Stimulated activated CD8-positive, alpha-beta memory T cell treated with anti-CD3 and anti-CD28 coated beads, Interleukin-12 subunit alpha, Interleukin-12 subunit beta, amount 100 ng/mL, for 24 hours (primary cell): ENCODE data around the gene MECR.

Experiments
- DNase-seq: peaks from one replicate; pipeline ENCODE4 v3.0.0-alpha.2; 2020; ENCODE audit errors: extremely low read depth

The MECR gene

DNA sequence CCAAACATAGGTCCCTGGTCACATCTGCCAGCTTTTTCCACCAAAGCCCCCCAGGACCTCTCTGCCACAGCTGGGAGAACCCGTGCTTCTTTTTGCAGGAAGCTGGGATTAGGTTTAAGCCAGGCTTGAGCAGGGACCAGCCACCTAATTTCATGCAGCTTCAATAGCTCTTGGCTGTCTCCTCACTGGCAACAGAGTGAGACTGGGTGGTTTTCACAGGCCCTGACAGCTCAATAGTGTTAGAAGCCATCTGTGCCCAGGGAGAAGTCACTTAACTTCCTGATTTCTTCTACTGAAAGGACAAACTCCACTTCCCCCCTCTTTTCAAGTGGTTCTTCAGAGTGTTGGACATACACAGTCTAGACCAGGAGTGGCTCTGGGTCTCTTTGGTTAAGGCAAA, 28.7 kb downstream of the MECR start:
- no peak for DNase-seq

DNA sequence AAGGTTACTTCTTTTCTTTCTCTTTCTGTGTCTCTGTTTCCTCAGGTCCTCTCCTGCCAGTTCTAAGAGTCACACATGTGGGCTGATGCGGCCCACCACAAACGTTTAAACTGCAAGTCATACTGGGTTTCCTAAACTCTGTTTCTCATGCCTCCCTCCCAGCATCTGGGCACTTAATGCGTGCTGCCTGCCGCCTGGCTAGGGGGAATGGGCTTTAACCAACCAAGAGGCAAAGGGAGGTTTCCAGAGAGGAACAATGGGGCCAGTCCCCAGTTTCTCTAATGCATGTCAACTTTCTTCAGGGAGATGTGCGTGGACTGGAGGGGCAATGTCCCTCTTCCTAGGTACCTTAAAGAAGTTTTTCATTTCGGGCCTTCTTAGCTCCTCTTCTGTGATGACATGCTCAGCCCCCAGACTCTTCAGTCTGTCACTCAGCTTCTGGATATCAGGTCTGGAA, 29.1 kb downstream of the MECR start:
- no peak for DNase-seq

DNA sequence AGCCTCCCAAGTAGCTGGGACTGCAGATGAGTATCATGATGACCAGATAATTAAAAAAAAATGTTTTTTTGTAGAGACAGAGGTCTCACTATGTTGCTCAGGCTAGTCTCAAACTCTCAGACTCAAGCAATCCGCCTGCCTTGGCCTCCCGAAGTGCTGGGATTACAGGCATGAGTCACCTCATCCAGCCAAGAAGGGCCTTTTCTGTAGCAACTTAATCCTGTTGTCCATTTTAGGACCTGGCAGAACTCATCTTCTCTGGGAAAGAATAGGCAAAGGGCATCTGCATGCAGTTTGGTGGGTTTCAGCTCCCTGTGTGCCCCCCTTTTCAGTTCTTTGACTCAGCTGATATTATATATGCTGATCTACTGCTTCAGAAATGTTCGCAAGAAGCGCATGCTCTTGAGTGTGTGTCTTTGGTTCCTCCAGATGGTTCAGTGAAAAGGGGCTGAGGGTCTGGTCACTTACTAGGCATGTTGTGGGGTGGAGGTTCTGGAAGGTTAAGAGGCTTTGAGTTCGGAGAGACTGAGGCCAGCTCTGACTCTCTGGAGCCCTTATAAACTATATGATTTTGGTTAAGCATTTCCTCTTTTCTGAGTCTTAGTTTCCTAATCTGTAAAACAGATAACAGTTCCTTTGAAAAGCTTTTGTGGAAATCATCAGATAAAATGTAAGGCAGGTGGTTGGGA, 29.7 kb downstream of the MECR start:
- DNase-seq = no peak

DNA sequence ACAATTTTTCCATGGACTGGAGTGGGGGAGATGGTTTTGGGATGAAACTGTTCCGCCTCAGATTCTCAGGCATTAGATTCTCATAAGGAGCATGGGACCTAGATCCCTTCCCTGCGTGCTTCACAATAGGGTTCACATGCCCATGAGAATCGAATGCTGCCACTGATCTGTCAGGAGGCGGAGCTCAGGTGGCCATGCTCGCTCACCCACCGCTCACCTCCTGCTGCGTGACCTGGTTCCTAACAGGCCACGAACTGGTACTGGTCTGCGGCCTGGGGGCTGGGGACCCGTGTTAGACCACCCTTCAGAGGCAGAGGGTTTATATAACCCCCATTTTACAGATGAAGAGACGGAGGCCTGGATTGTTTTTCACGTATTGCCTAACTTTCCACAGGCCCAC, 32.7 kb downstream of the MECR start:
- no peak for DNase-seq

DNA sequence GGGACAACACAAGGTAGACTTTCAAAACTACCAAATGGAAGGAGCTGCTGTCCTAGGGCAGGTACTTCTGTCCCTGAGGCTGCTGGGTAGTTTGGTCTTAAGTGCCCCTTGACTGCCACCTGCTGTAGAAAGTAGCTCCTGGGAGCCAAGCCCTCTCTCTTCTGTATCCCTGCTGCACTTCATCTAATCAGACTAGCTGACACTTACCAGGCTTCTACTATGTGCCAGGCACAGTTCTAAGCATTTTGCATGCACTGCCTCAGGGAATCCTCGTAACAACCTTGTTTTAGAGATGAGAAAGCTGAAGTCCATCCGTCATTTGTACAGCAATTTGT, 33.2 kb downstream of the MECR start:
- no peak for DNase-seq

DNA sequence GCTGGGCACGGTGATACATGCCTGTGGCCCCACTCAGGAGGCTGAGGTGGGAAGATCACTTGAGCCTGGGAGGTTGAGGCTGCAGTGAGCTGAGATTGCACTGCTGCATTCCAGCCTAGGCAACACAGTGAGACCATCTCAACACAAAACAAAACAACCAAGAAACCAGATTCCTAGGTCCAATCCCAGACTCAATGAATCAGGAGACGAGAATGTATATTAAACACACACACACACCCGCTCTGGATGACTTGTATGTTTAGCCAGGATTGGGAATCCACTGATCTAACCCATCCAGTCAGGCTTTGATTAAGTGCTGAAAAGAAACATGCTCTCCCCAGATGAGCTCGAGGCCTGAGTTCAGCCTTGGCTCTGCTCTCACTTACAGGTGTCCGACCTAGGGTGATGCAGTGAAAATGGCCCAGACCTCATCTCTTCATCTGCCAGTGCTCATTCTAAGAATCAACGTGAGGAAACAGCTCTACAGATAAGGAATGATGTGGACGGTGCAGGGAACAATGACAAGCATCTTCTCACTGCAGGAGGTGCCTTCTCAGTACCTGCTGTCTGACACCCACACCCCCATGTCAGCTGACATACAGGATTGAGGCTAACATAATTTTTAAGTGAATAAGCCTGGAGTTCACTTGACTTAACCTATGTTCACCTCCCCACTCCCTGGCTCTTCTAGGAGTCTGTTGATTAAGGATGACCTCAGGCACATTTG, 33.7 kb downstream of the MECR start:
- no peak for DNase-seq

DNA sequence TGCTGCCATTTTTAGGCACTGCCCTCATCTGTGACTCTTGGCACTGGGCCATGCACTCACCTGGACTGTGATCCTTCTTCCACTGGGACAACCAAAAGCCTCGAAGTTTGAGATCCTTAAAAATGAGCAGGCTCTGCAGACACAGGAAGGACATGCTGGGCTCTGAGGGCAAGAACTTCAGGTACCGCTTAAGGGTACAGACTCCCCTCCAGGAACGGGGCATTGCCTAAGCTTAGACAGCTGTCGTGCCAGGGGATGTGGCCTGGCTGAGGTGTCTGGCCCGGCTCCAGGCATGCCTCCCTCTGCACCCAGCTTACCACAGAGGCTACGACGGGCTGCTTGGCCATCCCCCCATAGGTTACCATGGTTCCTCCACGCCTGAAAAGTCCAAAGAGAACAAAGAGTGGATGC, 34.8 kb downstream of the MECR start:
- no peak for DNase-seq

DNA sequence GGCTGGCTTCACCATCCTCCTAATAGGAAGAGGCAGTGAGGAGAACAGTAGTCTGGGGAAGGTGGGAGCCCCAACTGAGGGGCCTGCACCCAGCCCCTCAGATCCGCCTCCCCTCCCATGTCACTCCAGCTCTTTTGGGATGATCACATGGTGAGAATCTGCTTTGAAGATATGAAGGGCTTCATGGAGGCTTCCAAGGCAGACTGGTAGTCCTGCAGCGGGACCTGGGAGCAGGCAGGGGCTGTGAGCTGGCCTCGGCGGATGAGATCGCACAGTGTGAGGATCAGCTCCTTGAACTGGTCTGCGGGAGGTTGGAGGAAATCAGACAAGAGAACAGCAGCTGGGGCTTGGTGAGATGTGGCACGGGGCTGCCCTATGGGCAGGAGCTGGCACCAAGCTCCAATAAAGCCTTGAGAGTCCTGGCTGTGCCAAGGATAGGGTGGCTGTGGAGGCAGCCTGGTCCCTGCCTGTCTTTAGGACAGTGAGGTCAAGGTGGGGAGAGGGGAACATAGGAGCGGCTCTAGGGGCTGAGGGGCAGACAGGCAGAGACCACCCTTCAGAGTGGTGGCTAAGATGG, 36.8 kb downstream of the MECR start:
- DNase-seq = no peak

DNA sequence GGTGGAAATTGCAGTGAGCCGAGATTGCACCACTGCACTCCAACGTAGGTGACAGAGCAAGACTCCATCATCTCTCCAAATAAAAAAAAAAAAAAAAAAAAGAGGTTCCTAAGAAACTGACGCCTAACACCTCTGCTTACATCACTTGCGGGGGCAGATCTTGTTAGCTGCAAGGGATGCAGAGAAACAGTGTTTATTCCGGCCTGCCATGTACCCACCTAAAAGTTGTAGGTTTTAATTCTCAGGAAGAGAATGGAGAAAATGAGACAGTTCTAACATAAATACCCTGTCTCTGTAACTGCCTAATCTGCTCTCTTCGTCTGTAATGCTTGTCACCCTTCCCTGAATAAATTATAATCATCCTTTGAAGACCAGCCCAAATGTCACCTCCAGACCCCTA, 40.0 kb downstream of the MECR start:
- DNase-seq = no peak

DNA sequence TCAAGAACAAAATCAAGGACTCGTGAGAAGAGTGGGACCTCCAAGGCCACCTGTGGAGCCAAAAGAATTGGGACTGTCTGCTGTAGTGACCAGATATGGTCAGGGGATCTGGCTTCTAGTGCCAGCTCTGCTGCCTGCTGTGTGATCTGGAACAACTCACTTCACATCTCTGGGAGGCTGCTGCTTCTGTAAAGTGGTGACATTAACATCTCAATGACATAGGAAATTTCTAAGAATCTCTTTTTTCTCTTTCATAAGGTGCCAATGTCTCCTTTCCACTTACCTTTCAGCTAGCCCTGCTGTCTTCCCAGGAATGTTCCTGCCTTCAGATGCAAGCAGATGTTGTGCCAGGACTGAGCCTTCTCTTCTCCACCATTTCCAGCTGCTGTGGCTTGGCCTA, 44.0 kb downstream of the MECR start:
- no peak for DNase-seq

DNA sequence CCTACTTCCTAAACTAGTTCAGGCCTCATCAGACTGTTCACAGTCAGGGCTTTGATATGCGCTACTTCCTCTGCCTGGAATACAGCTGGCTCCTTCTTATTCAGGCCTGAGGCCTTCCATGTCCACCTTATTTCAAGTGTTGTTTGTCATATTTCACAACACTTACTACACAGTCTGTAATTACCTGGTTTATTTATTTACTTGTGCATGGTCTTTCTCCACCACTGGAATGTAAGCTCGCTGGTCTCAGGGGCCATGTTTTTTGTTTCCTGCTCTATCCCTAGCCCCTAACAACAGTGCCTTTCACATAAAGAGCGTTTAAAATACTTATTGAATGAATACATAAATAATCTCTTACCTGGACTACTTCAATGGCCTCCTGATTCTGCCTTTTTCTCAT, 44.5 kb downstream of the MECR start:
- no peak for DNase-seq

DNA sequence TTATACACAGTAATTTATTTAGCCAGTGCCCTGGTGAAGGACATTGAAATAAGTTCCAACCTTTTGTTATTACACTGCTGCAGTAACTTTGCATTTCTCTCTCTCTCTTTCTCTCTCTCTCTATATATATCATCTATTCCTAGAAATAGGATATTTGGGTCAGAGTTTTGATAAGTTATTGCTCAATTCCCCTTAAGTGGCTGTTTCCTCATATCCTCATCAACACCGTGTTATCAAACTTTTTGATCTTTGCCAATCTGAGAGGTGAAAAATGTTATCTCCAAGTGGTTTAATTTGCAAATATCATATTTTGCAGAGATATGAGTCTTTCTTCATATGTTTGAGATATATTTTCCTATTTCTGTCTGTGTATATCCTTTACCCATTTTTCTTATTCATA, 47.4 kb downstream of the MECR start:
- no peak for DNase-seq

DNA sequence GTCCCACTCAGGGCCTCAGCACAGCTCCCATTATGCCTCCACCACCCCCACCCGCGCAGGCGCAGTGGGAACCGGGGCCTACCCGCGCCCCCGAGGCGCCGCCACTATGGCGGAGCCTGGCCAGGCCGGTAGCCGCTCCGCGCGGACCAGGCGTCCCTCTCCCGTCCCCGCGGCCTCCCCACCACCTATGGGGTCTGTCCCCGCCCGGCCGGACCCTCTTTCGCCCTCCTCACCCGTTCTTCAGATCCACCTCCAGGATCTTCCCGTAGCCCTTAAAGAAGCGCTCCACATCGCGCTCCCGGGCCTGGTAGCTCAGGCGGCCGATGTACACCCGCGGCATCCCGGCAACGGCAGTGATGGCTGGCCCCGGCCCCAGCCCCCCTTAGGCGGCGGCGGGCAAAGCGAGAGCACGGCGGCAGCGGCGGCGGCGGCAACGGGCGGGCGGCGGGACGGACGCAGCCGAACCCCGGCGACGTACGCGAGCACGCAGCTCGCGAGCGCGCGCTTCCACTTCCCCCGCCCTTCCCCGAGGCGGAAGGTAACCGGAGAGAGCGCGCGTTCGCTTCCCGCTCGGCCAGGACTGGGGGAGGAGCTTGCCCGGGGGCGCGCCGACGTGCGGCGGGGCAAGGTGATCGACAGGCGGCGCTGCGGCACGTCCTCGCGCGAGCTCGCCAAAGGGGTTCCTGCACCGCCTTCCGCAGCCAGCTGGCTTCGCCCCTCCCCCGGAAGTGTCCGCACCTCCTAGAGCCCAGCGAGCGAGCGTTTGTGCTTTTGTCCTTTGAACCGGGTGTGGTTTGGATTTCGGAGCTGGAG, 49.1 kb downstream of the MECR start, which contains the start of gene SRSF4:
Gene SRSF4, minus strand, starts transcription at position 488 of the 813 bp plus-strand sequence. Its CDS starts 148 bp downstream, at position 340.
- DNase-seq = peak; percentile 97

DNA sequence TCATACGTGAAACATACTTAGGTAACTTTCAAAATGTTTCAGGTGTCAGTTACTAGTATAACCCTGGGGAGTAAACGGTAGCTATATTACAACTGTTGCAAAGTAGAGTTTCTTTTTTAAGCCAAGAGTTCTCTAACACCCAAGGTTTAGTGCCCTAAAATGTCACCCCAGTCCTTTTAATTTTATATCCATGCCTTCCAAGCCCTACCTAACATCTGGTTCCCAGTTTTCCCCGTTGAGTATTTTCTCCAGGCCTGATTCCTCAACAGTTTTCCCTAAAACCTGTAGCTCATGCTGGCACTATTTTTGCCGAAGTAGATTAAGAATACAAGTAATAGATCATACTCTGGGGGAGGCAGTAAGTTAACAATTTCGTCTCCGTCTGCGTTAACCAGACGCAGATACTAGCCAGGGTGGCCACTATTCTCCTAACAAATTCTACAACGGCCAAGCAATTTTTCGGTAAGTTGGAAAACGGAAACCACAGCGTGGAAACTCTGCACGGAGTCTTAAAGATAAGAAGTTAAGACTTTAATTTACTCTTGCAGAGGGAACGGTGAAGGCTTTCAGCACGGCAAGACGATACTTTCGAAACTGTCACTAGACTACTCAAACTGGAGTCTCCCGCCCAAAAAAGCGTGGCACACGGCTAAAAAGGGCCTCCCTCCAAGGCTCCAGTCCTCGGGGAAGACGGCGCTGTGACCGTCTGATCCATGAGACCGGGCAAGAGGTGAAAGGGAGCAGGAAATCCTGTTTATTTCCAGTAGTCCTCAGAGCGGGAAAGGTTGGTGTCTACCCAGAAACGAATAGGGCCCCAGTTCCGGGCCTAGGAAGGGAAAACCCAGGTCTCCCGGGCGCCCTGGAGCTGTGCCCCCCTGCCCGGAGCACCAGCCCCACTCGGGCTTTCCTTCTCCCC, 50.0 kb downstream of the MECR start:
- DNase-seq = no peak

DNA sequence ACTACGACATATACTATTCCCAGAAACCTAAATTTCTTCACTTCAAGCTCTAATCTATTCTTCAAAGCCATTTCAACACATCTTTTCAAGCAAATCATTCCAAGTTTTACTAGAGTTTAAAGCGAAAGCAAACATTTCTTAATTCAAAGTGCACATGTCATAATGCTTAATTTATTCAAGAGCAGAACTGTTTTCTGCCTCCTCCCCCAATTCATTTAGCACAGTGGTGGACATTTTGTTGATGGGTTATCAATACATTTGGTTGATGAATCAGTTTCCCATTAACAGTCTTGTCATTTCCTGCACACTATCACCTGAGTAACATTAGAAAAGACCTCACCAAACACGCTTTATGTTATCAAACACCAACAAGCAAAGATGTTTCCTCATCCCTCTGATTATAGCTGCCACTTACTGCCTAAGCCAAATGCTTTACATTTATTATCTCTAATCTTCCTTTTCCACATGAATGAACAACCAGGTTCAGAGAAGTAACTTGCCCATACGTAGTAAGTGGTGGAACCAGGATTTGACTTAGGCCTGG, 51.0 kb downstream of the MECR start:
- DNase-seq = no peak

DNA sequence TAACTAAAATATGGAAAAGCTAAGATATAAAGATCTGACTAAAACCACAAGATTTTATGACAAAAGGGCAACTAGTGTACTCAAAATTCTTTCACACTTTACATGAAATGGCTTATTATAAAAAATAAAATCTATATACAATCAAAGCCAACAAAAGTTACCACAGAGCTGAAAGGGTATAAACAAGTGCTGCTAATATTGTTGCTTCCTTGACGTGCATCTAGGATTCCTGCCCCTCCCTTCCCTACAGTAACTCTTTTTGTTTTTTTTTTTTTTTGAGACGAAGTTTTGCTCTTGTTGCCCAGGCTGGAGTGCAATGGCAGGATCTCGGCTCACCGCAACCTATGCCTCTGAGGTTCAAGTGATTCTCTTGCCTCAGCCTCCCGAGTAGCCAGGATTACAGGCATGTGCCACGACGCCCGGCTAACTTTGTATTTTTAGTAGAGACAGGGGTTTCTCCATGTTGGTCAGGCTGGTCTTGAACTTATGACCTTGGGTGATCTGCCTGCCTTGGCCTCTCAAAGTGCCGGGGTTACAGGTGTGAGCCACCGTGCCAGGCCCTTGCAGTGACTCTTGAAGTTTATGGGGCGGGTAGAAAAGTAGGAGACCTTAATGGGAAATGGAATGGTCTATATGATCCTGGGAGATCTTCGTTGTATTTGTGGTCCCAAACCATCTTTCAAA, 53.6 kb downstream of the MECR start:
- no peak for DNase-seq

DNA sequence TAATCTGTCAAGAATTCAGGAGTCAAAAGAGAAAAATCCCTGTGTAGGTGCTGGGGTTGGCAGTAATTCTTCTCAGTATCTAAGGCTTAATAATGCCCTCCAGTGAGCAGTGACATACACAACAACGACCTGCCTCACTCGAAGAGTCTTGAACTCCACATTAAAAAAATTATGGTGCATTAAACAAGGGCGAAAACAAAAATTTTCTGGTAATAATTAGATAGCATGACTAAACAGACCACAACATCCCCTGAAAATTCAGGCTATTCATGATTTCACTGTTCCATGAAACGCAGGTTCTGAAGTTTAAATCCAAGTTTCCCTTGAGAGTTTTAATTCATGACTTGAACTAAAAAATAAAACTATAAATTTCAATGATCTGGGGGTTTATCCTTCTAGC, 54.2 kb downstream of the MECR start:
- no peak for DNase-seq

DNA sequence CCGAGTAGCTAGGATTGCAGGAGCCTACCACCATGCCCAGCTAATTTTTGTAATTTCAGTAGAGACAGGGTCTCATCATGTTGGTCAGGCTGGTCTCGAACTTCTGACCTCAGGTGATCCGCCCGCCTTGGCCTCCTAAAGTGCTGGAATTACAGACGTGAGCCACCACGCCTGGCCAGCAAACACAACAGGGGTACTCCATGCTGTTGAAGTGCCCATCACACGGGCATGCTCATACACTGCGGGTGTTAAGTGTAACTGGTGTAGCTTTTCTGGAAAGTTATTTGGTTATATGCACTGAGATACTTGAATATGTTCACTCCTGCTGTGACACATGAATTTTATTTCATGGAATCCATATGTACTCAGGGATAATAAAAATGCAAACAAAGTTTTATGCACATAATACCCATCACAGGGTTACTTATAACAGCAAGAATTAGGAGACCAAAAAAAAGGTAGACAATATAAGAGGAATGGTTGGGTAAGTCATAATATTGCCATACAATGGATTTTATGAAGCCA, 58.3 kb downstream of the MECR start:
- DNase-seq = no peak

DNA sequence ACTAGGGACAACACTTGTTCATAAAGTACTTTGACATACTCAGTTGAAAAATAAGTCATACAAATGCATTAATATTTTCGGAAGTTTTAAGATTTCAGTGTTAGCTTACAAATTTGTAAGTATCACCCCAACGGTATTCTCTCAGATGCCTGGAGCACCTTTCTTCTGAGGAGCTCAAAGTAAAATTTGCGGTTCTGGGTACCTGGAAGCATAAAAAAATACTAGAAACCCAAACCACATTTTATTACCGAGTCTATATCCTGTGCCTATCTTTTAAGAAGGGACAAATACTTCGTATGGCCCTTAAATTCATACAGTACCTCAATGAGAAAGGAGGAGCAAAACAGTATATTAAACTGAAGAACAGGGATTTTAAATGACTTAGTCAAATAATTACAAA, 59.2 kb downstream of the MECR start:
- DNase-seq = no peak

DNA sequence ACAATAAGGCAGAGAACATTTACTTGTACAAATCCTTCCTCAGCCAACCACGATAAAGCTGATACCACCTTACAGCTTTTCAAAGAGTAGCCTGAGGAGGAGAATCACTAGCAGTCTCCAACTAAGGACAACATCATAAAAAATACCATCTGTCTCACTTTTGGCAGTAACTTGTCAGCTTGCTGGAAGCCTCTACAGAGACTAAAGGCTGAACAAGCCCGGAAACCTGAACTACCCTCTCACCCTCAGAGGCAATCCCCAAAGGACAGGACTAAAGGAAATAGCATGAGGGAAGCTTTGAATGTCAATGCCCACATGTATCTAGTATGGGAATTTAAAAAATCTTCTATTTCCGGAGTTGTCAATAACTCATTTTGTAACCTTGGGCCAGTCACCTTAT, 59.6 kb downstream of the MECR start:
- DNase-seq = no peak
